Skeletal muscle satellite cell (primary cell): ENCODE measurements around the gene CLDN7.

Source experiments
- H3K27me3 ChIP-seq: 2 replicates; pipeline ENCODE4 v1.7.0; 2013; ENCODE audit warnings: low read length; ENCODE audit not compliant: control insufficient read depth, insufficient read depth
- H3K36me3 ChIP-seq: 2 replicates; pipeline ENCODE4 v1.7.0; 2013; ENCODE audit warnings: mild to moderate bottlenecking, control low read depth, low read length; ENCODE audit not compliant: insufficient read depth
- H3K4me1 ChIP-seq: 2 replicates; pipeline ENCODE4 v1.7.0; 2013; ENCODE audit warnings: low read length; ENCODE audit not compliant: control insufficient read depth, insufficient read depth
- H3K4me2 ChIP-seq: 2 replicates; pipeline ENCODE4 v1.7.0; 2013; ENCODE audit warnings: mild to moderate bottlenecking, low read length
- H3K4me3 ChIP-seq: 2 replicates; pipeline ENCODE4 v1.7.0; 2013; ENCODE audit warnings: low read length
- H3K9ac ChIP-seq: 2 replicates; pipeline ENCODE4 v1.7.0; 2013; ENCODE audit warnings: mild to moderate bottlenecking, low read depth, low read length, moderate library complexity
- H3K9me3 ChIP-seq: replicated peaks from 2 replicates; pipeline ENCODE4 v1.7.0; 2013; ENCODE audit warnings: mild to moderate bottlenecking, control low read depth, low read length

The CLDN7 gene

GRCh38 chr17:7229504-7229903 lies 32.8 kb downstream of the CLDN7 start:
- Histone ChIP-seq H3K9me3 (no peaks in the 10 kb centered on the region), H3K4me3 (no peak overlapping the region), H3K27me3 (no peaks in the 10 kb centered on the region), H3K4me1 (peaks cover 16% of the 10 kb centered on the region), H3K4me2 (no peak overlapping the region), H3K36me3 (peaks cover 48% of the 10 kb centered on the region), H3K9ac (no peak overlapping the region)

- Histone ChIP-seq H3K27me3 (no peaks in the 10 kb centered on the region), H3K9ac (no peak overlapping the region), H3K9me3 (no peaks in the 10 kb centered on the region), H3K4me3 (no peak overlapping the region), H3K4me1 (peaks cover 15% of the 10 kb centered on the region), H3K36me3 (peaks cover 53% of the 10 kb centered on the region), H3K4me2 (no peak overlapping the region)
These were observed 33.4 kb downstream of the CLDN7 start for GRCh38 chr17:7228920-7229319.

GRCh38 chr17:7226721-7227710 lies 35.3 kb downstream of the CLDN7 start:
- peaks cover 72% of the 10 kb centered on the region for H3K36me3 ChIP-seq
- no peak overlapping the region for H3K9ac ChIP-seq

GRCh38 chr17:7225711-7226331 lies 36.5 kb downstream of the CLDN7 start:
- Histone ChIP-seq H3K36me3 (peaks cover 82% of the 10 kb centered on the region), H3K4me1 (peaks cover 14% of the 10 kb centered on the region), H3K27me3 (no peaks in the 10 kb centered on the region), H3K9me3 (no peaks in the 10 kb centered on the region), H3K9ac (no peak overlapping the region), H3K4me3 (no peak overlapping the region), H3K4me2 (no peak overlapping the region)

More at GRCh38 chr17:7226721-7227710, 35.3 kb downstream of the CLDN7 start:
- no peak overlapping the region for H3K4me3 ChIP-seq
- H3K4me1 ChIP-seq, result peaks cover 9% of the 10 kb centered on the region
- H3K27me3 ChIP-seq, result no peaks in the 10 kb centered on the region
- H3K4me2 ChIP-seq, result no peak overlapping the region
- no peaks in the 10 kb centered on the region for H3K9me3 ChIP-seq

GRCh38 chr17:7224661-7225111 lies 37.6 kb downstream of the CLDN7 start:
- no peaks in the 10 kb centered on the region for H3K9me3 ChIP-seq
- no peak overlapping the region for H3K4me2 ChIP-seq
- no peak overlapping the region for H3K9ac ChIP-seq
- peaks cover 20% of the 10 kb centered on the region for H3K4me1 ChIP-seq
- no peaks in the 10 kb centered on the region for H3K27me3 ChIP-seq
- H3K4me3 ChIP-seq, result no peak overlapping the region
- H3K36me3 ChIP-seq, result peaks cover 72% of the 10 kb centered on the region

GRCh38 chr17:7224110-7224509 lies 38.2 kb downstream of the CLDN7 start:
- Histone ChIP-seq H3K36me3 (peaks cover 66% of the 10 kb centered on the region), H3K27me3 (no peaks in the 10 kb centered on the region), H3K9me3 (no peaks in the 10 kb centered on the region), H3K9ac (no peak overlapping the region), H3K4me3 (no peak overlapping the region), H3K4me2 (no peak overlapping the region), H3K4me1 (peaks cover 25% of the 10 kb centered on the region)

GRCh38 chr17:7223375-7223774 lies 38.9 kb downstream of the CLDN7 start:
- H3K4me3 ChIP-seq, result no peak overlapping the region
- no peak overlapping the region for H3K4me2 ChIP-seq
- H3K9ac ChIP-seq, result no peak overlapping the region
- H3K36me3 ChIP-seq, result peaks cover 59% of the 10 kb centered on the region
- no peaks in the 10 kb centered on the region for H3K9me3 ChIP-seq
- H3K27me3 ChIP-seq, result no peaks in the 10 kb centered on the region
- H3K4me1 ChIP-seq, result peaks cover 29% of the 10 kb centered on the region

- H3K4me1 ChIP-seq, result peaks cover 29% of the 10 kb centered on the region
- no peaks in the 10 kb centered on the region for H3K27me3 ChIP-seq
- H3K4me3 ChIP-seq, result no peak overlapping the region
- H3K9ac ChIP-seq, result no peak overlapping the region
- H3K36me3 ChIP-seq, result peaks cover 54% of the 10 kb centered on the region
- no peaks in the 10 kb centered on the region for H3K9me3 ChIP-seq
- H3K4me2 ChIP-seq, result no peak overlapping the region
These were observed 39.3 kb downstream of the CLDN7 start for GRCh38 chr17:7222972-7223292.

- H3K4me3 ChIP-seq, result no peak overlapping the region
- no peak overlapping the region for H3K4me2 ChIP-seq
- no peaks in the 10 kb centered on the region for H3K9me3 ChIP-seq
- H3K27me3 ChIP-seq, result no peaks in the 10 kb centered on the region
- H3K4me1 ChIP-seq, result peaks cover 33% of the 10 kb centered on the region
- H3K9ac ChIP-seq, result no peak overlapping the region
- H3K36me3 ChIP-seq, result peaks cover 48% of the 10 kb centered on the region
These were observed 39.9 kb downstream of the CLDN7 start for GRCh38 chr17:7222093-7222971.

GRCh38 chr17:7221278-7222092 lies 40.8 kb downstream of the CLDN7 start:
- Histone ChIP-seq H3K4me2 (peak overlapping the region; percentile 90), H3K9ac (peak overlapping the region; percentile 93), H3K4me1 (peaks cover 36% of the 10 kb centered on the region), H3K4me3 (peak overlapping the region; percentile 95), H3K27me3 (no peaks in the 10 kb centered on the region), H3K36me3 (peaks cover 40% of the 10 kb centered on the region), H3K9me3 (no peaks in the 10 kb centered on the region)
